ENCODE results near the gene TRIP13.
A peak's percentile ranks its signal among the peaks of the same experiment; 100 is the strongest.
"Not testable (repeated sequence)": the region's sequence is repeated elsewhere in the genome, so short reads cannot be mapped to it uniquely, and the experiment has no call there.

TRIP13 gene

GRCh38 chr5:912280-913091, 19.8 kb downstream of the TRIP13 start:
- H3K4me3 Mint-ChIP-seq, result peak overlapping the region; percentile 60
- H3K4me1 Mint-ChIP-seq, result peaks cover 15% of the 10 kb centered on the region
- H3K36me3 Mint-ChIP-seq, result peaks cover 32% of the 10 kb centered on the region
- peak overlapping the region; percentile 96 for H3K27ac Mint-ChIP-seq
- peak; percentile 95 for ATAC-seq
- H3K9me3 Mint-ChIP-seq, result no peaks in the 10 kb centered on the region
- DNase-seq (ENCODE audit: low spot score in 2 of 2), result peak; percentile 48 to 59

GRCh38 chr5:914174-914573, 21.5 kb downstream of the TRIP13 start:
- no peak for ATAC-seq
- H3K9me3 Mint-ChIP-seq, result no peaks in the 10 kb centered on the region

GRCh38 chr5:914612-915011, 21.9 kb downstream of the TRIP13 start:
- no peak for ATAC-seq
- peak overlapping the region; percentile 61 for H3K27ac Mint-ChIP-seq

More at GRCh38 chr5:914174-914573, 21.5 kb downstream of the TRIP13 start:
- Mint-ChIP-seq H3K4me1 (peaks cover 15% of the 10 kb centered on the region), H3K27ac (peak overlapping the region; percentile 61), H3K36me3 (peaks cover 32% of the 10 kb centered on the region), H3K4me3 (no peak overlapping the region)
- DNase-seq (ENCODE audit: low spot score in 2 of 2), result no peak

GRCh38 chr5:915346-915745, 22.7 kb downstream of the TRIP13 start:
- DNase-seq (ENCODE audit: low spot score in 2 of 2); ATAC-seq; H3K4me3 Mint-ChIP-seq; H3K9me3 Mint-ChIP-seq; H3K27ac Mint-ChIP-seq: not testable (repeated sequence)
- peaks cover 32% of the 10 kb centered on the region for H3K36me3 Mint-ChIP-seq
- H3K4me1 Mint-ChIP-seq, result peaks cover 15% of the 10 kb centered on the region

More at GRCh38 chr5:914612-915011, 21.9 kb downstream of the TRIP13 start:
- DNase-seq (ENCODE audit: low spot score in 2 of 2), result no peak
- Mint-ChIP-seq H3K9me3 (no peaks in the 10 kb centered on the region), H3K4me3 (no peak overlapping the region), H3K4me1 (peaks cover 15% of the 10 kb centered on the region), H3K36me3 (peaks cover 32% of the 10 kb centered on the region)

- no peak for ATAC-seq
- Mint-ChIP-seq H3K9me3 (no peaks in the 10 kb centered on the region), H3K4me3 (no peak overlapping the region), H3K4me1 (peaks cover 15% of the 10 kb centered on the region), H3K36me3 (peaks cover 28% of the 10 kb centered on the region), H3K27ac (no peak overlapping the region)
- DNase-seq (ENCODE audit: low spot score in 2 of 2), result no peak
These were observed 23.3 kb downstream of the TRIP13 start for GRCh38 chr5:915946-916345.

- no peak for DNase-seq (ENCODE audit: low spot score in 2 of 2)
These were observed 24.0 kb downstream of the TRIP13 start for GRCh38 chr5:916441-917293.

GRCh38 chr5:918717-919116, 26.0 kb downstream of the TRIP13 start:
- H3K9me3 Mint-ChIP-seq; H3K4me3 Mint-ChIP-seq; DNase-seq (ENCODE audit: low spot score in 2 of 2); H3K4me1 Mint-ChIP-seq; H3K27ac Mint-ChIP-seq; ATAC-seq: not testable (repeated sequence)
- peaks cover 11% of the 10 kb centered on the region for H3K36me3 Mint-ChIP-seq

More at GRCh38 chr5:916441-917293, 24.0 kb downstream of the TRIP13 start:
- H3K4me1 Mint-ChIP-seq, result peaks cover 15% of the 10 kb centered on the region
- no peak for ATAC-seq
- H3K9me3 Mint-ChIP-seq, result no peaks in the 10 kb centered on the region
- H3K27ac Mint-ChIP-seq, result no peak overlapping the region
- no peak overlapping the region for H3K4me3 Mint-ChIP-seq
- peaks cover 27% of the 10 kb centered on the region for H3K36me3 Mint-ChIP-seq

GRCh38 chr5:919356-920000, 26.8 kb downstream of the TRIP13 start:
- no peak overlapping the region for H3K4me3 Mint-ChIP-seq
- DNase-seq (ENCODE audit: low spot score in 2 of 2) (no peak), ATAC-seq (no peak)
- H3K36me3 Mint-ChIP-seq, result peaks cover 7% of the 10 kb centered on the region
- H3K9me3 Mint-ChIP-seq, result no peaks in the 10 kb centered on the region
- no peak overlapping the region for H3K27ac Mint-ChIP-seq
- peaks cover 9% of the 10 kb centered on the region for H3K4me1 Mint-ChIP-seq

- no peaks in the 10 kb centered on the region for H3K36me3 Mint-ChIP-seq
- no peak overlapping the region for H3K4me3 Mint-ChIP-seq
- no peak overlapping the region for H3K27ac Mint-ChIP-seq
- no peaks in the 10 kb centered on the region for H3K9me3 Mint-ChIP-seq
- ATAC-seq (no peak), DNase-seq (ENCODE audit: low spot score in 2 of 2) (no peak)
- peaks cover 9% of the 10 kb centered on the region for H3K4me1 Mint-ChIP-seq
These were observed 27.6 kb downstream of the TRIP13 start for GRCh38 chr5:920321-920720.

- DNase-seq (ENCODE audit: low spot score in 2 of 2), result no peak
- Mint-ChIP-seq H3K36me3 (no peaks in the 10 kb centered on the region), H3K4me1 (peaks cover 14% of the 10 kb centered on the region), H3K27ac (no peak overlapping the region), H3K9me3 (no peaks in the 10 kb centered on the region), H3K4me3 (no peak overlapping the region)
- no peak for ATAC-seq
These were observed 29.1 kb downstream of the TRIP13 start for GRCh38 chr5:921456-922435.

GRCh38 chr5:922436-923280, 30.0 kb downstream of the TRIP13 start:
- no peak overlapping the region for H3K4me3 Mint-ChIP-seq
- ATAC-seq, result no peak
- H3K36me3 Mint-ChIP-seq, result no peaks in the 10 kb centered on the region
- peaks cover 14% of the 10 kb centered on the region for H3K4me1 Mint-ChIP-seq
- no peak overlapping the region for H3K27ac Mint-ChIP-seq
- H3K9me3 Mint-ChIP-seq, result no peaks in the 10 kb centered on the region
- no peak for DNase-seq (ENCODE audit: low spot score in 2 of 2)

- Mint-ChIP-seq H3K36me3 (no peaks in the 10 kb centered on the region), H3K4me1 (peaks cover 14% of the 10 kb centered on the region), H3K27ac (no peak overlapping the region), H3K9me3 (no peaks in the 10 kb centered on the region), H3K4me3 (no peak overlapping the region)
- peak; percentile 91 for ATAC-seq
- peak; percentile 59 to 73 for DNase-seq (ENCODE audit: low spot score in 2 of 2)
These were observed 30.7 kb downstream of the TRIP13 start for GRCh38 chr5:923281-923873.

- peak overlapping the region; percentile 32 for H3K4me3 Mint-ChIP-seq
- H3K9me3 Mint-ChIP-seq, result no peaks in the 10 kb centered on the region
- H3K36me3 Mint-ChIP-seq, result no peaks in the 10 kb centered on the region
- DNase-seq (ENCODE audit: low spot score in 2 of 2), result no peak
- peaks cover 14% of the 10 kb centered on the region for H3K4me1 Mint-ChIP-seq
- H3K27ac Mint-ChIP-seq, result no peak overlapping the region
- peak; percentile 57 for ATAC-seq
These were observed 33.9 kb downstream of the TRIP13 start for GRCh38 chr5:926417-927171.

Data from stimulated activated effector memory CD8-positive, alpha-beta T cell treated with anti-CD3 and anti-CD28 coated beads, Interleukin-12 subunit alpha, Interleukin-12 subunit beta, amount 100 ng/mL, for 72 hours (primary cell).